ENCODE measurements around the gene CORO6. TPM values are rescaled to one million over a fixed set of nuclear protein-coding genes. Genes with fewer than 3 reads are reported as not detected.

Gene CORO6
- total and polyA plus RNA-seq, 2 donors (not counting 1 experiment from before 2014, with no cell fraction given), result 1.4 to 4.0 TPM

- no peak for TF ChIP-seq EZH2 (IDR thresholded peaks at IDR 0.05; ENCODE audit: borderline replicate concordance, insufficient read depth, low read depth, low read length, poor library complexity, severe bottlenecking)
- no peak for TF ChIP-seq CTCF (IDR thresholded peaks at IDR 0.05)
- Histone ChIP-seq H3K27me3 (replicated peaks in 1 of 4; ENCODE audit: control extremely low read depth in 1 of 4, control insufficient read depth in 3 of 4, insufficient read depth in 4 of 4, low read length in 3 of 4) (no peaks in the 10 kb centered on the region), H3K36me3 (replicated peaks in 1 of 2; ENCODE audit: control extremely low read depth in 1 of 2, control insufficient read depth in 1 of 2, extremely low read depth in 1 of 2, insufficient read depth in 2 of 2, low read length in 1 of 2) (peaks cover 0 to 61% of the 10 kb centered on the region in 2 experiments), H3K9me3 (ENCODE audit: control extremely low read depth in 1 of 3, control insufficient read depth in 2 of 3, insufficient read depth in 1 of 3, low read length in 2 of 3) (no peaks in the 10 kb centered on the region), H3K79me2 (ENCODE audit: control insufficient read depth, insufficient read depth, low read length) (peaks cover 45% of the 10 kb centered on the region), H4K20me1 (ENCODE audit: control insufficient read depth, insufficient read depth, low read length, poor library complexity, severe bottlenecking) (no peaks in the 10 kb centered on the region), H3K4me1 (ENCODE audit: control insufficient read depth in 2 of 2, insufficient read depth in 2 of 2, low read length in 2 of 2) (peaks cover 10 to 13% of the 10 kb centered on the region in 2 donors), H2AFZ (ENCODE audit: insufficient read depth, low read depth, low read length, poor library complexity, severe bottlenecking) (no peak overlapping the region), H3K4me3 (ENCODE audit: control extremely low read depth in 1 of 5, extremely low read depth in 1 of 5, insufficient read depth in 1 of 5, low read depth in 2 of 5, low read length in 4 of 5) (no peak overlapping the region), H3K27ac (ENCODE audit: low read length in 2 of 2) (no peak overlapping the region), H3K4me2 (replicated peaks; ENCODE audit: low read depth, low read length, poor library complexity, severe bottlenecking) (no peak overlapping the region), H3K9ac (ENCODE audit: low read length) (no peak overlapping the region)
- H3K4me1 Mint-ChIP-seq, result peaks cover 16% of the 10 kb centered on the region
- no peak for ATAC-seq (ENCODE audit: low read depth)
- WGBS (ENCODE audit: insufficient coverage), result 100% methylated on average over 1 of the region's 2 CpGs
- H3K4me3 Mint-ChIP-seq, result no peak overlapping the region
- H3K27ac Mint-ChIP-seq, result peak overlapping the region; percentile 21
- intact Hi-C loops (cut with micrococcal nuclease), result no loop called here
- ChIA-PET POLR2A (no interaction called here), CTCF (no interaction called here)
- H3K27me3 Mint-ChIP-seq, result no peaks in the 10 kb centered on the region
- no peak for DNase-seq
- no peaks in the 10 kb centered on the region for H3K9me3 Mint-ChIP-seq (ENCODE audit: insufficient read depth)
Measured at GRCh38 chr17:29661213-29661612, 38.5 kb upstream of the CORO6 start.

- H4K20me1 ChIP-seq (ENCODE audit: control insufficient read depth, insufficient read depth, low read length, poor library complexity, severe bottlenecking), result no peaks in the 10 kb centered on the region
- Mint-ChIP-seq H3K27me3 (no peaks in the 10 kb centered on the region), H3K27ac (no peak overlapping the region), H3K9me3 (ENCODE audit: insufficient read depth) (no peaks in the 10 kb centered on the region), H3K4me1 (peaks cover 1% of the 10 kb centered on the region), H3K4me3 (no peak overlapping the region)
- no peak overlapping the region for H3K4me3 ChIP-seq (ENCODE audit: control extremely low read depth in 1 of 5, extremely low read depth in 1 of 5, insufficient read depth in 1 of 5, low read depth in 2 of 5, low read length in 4 of 5)
- 88% methylated on average over 1 of the region's 2 CpGs for WGBS (ENCODE audit: insufficient coverage)
- ATAC-seq (ENCODE audit: low read depth) (no peak), DNase-seq (no peak)
- intact Hi-C loops (cut with micrococcal nuclease), result no loop called here
- POLR2A ChIA-PET, result no interaction called here
- no peaks in the 10 kb centered on the region for H3K9me3 ChIP-seq (ENCODE audit: control extremely low read depth in 1 of 3, control insufficient read depth in 2 of 3, insufficient read depth in 1 of 3, low read length in 2 of 3)
- CTCF ChIA-PET, result no interaction called here
- peaks cover 2 to 72% of the 10 kb centered on the region in 2 experiments for H3K36me3 ChIP-seq (replicated peaks in 1 of 2; ENCODE audit: control extremely low read depth in 1 of 2, control insufficient read depth in 1 of 2, extremely low read depth in 1 of 2, insufficient read depth in 2 of 2, low read length in 1 of 2)
- H3K4me2 ChIP-seq (replicated peaks; ENCODE audit: low read depth, low read length, poor library complexity, severe bottlenecking), result no peak overlapping the region
- H3K27me3 ChIP-seq (replicated peaks in 1 of 4; ENCODE audit: control extremely low read depth in 1 of 4, control insufficient read depth in 3 of 4, insufficient read depth in 4 of 4, low read length in 3 of 4), result no peaks in the 10 kb centered on the region
- no peak overlapping the region for H3K9ac ChIP-seq (ENCODE audit: low read length)
- no peak overlapping the region for H2AFZ ChIP-seq (ENCODE audit: insufficient read depth, low read depth, low read length, poor library complexity, severe bottlenecking)
- TF ChIP-seq EZH2 (IDR thresholded peaks at IDR 0.05; ENCODE audit: borderline replicate concordance, insufficient read depth, low read depth, low read length, poor library complexity, severe bottlenecking), result no peak
- TF ChIP-seq CTCF (IDR thresholded peaks at IDR 0.05), result no peak
- no peak overlapping the region for H3K27ac ChIP-seq (ENCODE audit: low read length in 2 of 2)
- H3K79me2 ChIP-seq (ENCODE audit: control insufficient read depth, insufficient read depth, low read length), result peaks cover 40% of the 10 kb centered on the region
- no peaks in the 10 kb centered on the region for H3K4me1 ChIP-seq (ENCODE audit: control insufficient read depth in 2 of 2, insufficient read depth in 2 of 2, low read length in 2 of 2)
Measured at GRCh38 chr17:29659155-29659554, 36.4 kb upstream of the CORO6 start.
